Panc1 (cell line): ENCODE data around the gene SNX18.

ENCODE experiments used
- POLR2AphosphoS5 ChIP-seq: IDR thresholded peaks from 2 replicates; pipeline ENCODE4 v1.6.1; 2012; ENCODE audit warnings: mild to moderate bottlenecking, low read depth, low read length, moderate library complexity
- REST ChIP-seq, 2 experiments: IDR thresholded peaks; 2 replicates each; pipeline ENCODE4 v1.6.1; 2011 to 2012; ENCODE audit warnings: low read depth in 2 of 2, control low read depth in 1 of 2, low read length in 1 of 2, mild to moderate bottlenecking in 1 of 2, moderate library complexity in 1 of 2; ENCODE audit not compliant: insufficient read depth in 1 of 2
- TCF7L2 ChIP-seq: IDR thresholded peaks from 2 replicates; pipeline ENCODE4 v1.6.1; 2011; ENCODE audit warnings: mild to moderate bottlenecking, low read depth, low read length, inconsistent platforms
- TF ChIP-seq, protein P1 (sequence below): fragments of 450-650 bp; IDR thresholded peaks from 2 replicates; pipeline ENCODE4 v1.5.1; 2017; ENCODE audit warnings: mild to moderate bottlenecking

- TF ChIP-seq POLR2AphosphoS5 (no peak), REST (IDR thresholded peaks at IDR 0.05; ENCODE audit: insufficient read depth in 1 of 2, low read depth in 2 of 2, low read length in 1 of 2) (no peak), TCF7L2 (no peak)
- TF ChIP-seq, protein P1, sequence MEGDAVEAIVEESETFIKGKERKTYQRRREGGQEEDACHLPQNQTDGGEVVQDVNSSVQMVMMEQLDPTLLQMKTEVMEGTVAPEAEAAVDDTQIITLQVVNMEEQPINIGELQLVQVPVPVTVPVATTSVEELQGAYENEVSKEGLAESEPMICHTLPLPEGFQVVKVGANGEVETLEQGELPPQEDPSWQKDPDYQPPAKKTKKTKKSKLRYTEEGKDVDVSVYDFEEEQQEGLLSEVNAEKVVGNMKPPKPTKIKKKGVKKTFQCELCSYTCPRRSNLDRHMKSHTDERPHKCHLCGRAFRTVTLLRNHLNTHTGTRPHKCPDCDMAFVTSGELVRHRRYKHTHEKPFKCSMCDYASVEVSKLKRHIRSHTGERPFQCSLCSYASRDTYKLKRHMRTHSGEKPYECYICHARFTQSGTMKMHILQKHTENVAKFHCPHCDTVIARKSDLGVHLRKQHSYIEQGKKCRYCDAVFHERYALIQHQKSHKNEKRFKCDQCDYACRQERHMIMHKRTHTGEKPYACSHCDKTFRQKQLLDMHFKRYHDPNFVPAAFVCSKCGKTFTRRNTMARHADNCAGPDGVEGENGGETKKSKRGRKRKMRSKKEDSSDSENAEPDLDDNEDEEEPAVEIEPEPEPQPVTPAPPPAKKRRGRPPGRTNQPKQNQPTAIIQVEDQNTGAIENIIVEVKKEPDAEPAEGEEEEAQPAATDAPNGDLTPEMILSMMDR = no peak
Measured at GRCh38 chr5:54520940-54521339, 3.4 kb downstream of the SNX18 start.
